ENCODE data around the gene EFCAB7. TPM values are rescaled to one million over a fixed set of nuclear protein-coding genes. Genes with fewer than 3 reads are reported as not detected.
"Not testable (repeated sequence)": the region's sequence is repeated elsewhere in the genome, so short reads cannot be mapped to it uniquely, and the experiment has no call there.

The EFCAB7 gene
- total and polyA plus RNA-seq, 7 experiments from 2014 or later: 3.7 to 13.5 (median 7.6) TPM

- H3K9me3 ChIP-seq (ENCODE audit: control insufficient read depth in 2 of 3, low read length in 3 of 3); H3K27me3 Mint-ChIP-seq; H3K27ac ChIP-seq (ENCODE audit: low read depth, low read length); H3K36me3 ChIP-seq (ENCODE audit: control insufficient read depth in 2 of 3, insufficient read depth in 3 of 3, low read length in 3 of 3); H3K27me3 ChIP-seq (ENCODE audit: control insufficient read depth in 2 of 2, insufficient read depth in 2 of 2, low read length in 2 of 2); H3K4me3 Mint-ChIP-seq; H3K27ac Mint-ChIP-seq; H3K4me3 ChIP-seq (ENCODE audit: low read length); ATAC-seq; POLR2A ChIA-PET; H3K4me1 ChIP-seq (ENCODE audit: control insufficient read depth in 2 of 2, insufficient read depth in 2 of 2, low read length in 2 of 2); H3K36me3 Mint-ChIP-seq; H3K4me1 Mint-ChIP-seq; H3K9me3 Mint-ChIP-seq; DNase-seq: not testable (repeated sequence)
- intact Hi-C loops (cut with micrococcal nuclease): loop anchor here in 1 of 2 donors (2.0 kb wide), 1 partner anchor 19 kb away; the partner anchor contains the start of gene PGM1
- CTCF ChIA-PET: interaction anchor here (1.9 kb wide), 1 partner anchor 673 kb away, joined by 7 read pairs; no protein-coding TSS in a partner anchor
Measured at GRCh38 chr1:63574203-63574796, 51.0 kb downstream of the EFCAB7 start.

DNA sequence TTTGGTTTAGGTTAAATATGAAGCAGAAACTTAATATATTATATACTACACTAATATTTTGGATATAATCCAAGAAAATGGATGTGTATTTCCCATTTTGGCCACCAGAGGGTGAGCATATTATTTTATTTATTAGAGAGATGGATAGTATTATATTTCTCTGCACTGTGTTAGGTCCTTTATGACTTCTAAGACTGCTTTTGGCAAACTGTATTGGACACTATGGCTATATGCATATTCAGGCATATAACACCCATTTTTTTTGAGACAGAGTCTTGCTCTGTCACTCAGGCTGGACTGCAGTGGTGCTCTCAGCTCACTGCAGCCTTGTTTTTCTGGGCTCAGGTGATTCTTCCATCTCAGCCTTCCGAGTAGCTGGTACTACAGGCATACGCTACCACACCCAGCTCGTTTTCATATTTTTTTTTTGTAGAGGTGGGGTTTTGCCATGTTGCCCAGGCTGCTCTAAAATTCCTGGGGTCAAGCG lies 52.1 kb downstream of the EFCAB7 start:
- Mint-ChIP-seq H3K9me3 (peaks cover 0 to 5% (median 0%) of the 10 kb centered on the region in 11 donors), H3K4me1 (no peaks in the 10 kb centered on the region), H3K36me3 (peaks cover 0 to 2% (median 0%) of the 10 kb centered on the region in 5 donors), H3K27me3 (no peaks in the 10 kb centered on the region), H3K27ac (no peak overlapping the region), H3K4me3 (no peak overlapping the region)
- H3K36me3 ChIP-seq (ENCODE audit: control insufficient read depth in 2 of 3, insufficient read depth in 3 of 3, low read length in 3 of 3): no peaks in the 10 kb centered on the region
- intact Hi-C loops (cut with micrococcal nuclease): loop anchor here (1.0 to 2.0 kb wide), 4 partner anchors 17 to 671 kb away; partner anchors contain the start of gene PGM1 (in 2 of the 2)
- H3K4me3 ChIP-seq (ENCODE audit: low read length): no peak overlapping the region
- H3K27me3 ChIP-seq (ENCODE audit: control insufficient read depth in 2 of 2, insufficient read depth in 2 of 2, low read length in 2 of 2): no peaks in the 10 kb centered on the region
- no peak overlapping the region for H3K27ac ChIP-seq (ENCODE audit: low read depth, low read length)
- CTCF ChIA-PET: interaction anchor here (0.6 to 1.5 kb wide), 6 partner anchors 16 to 1098 kb away, joined by 3 to 5 read pairs (median 4); no protein-coding TSS in a partner anchor
- H3K4me1 ChIP-seq (ENCODE audit: control insufficient read depth in 2 of 2, insufficient read depth in 2 of 2, low read length in 2 of 2): no peaks in the 10 kb centered on the region
- POLR2A ChIA-PET: no interaction called here
- ATAC-seq (peak; percentile 52), DNase-seq (peak in 6 of 9 donors; percentile 12 to 40 (median 24))
- H3K9me3 ChIP-seq (ENCODE audit: control insufficient read depth in 2 of 3, low read length in 3 of 3): no peaks in the 10 kb centered on the region

GRCh38 chr1:63586326-63586725 lies 63.0 kb downstream of the EFCAB7 start:
- ATAC-seq; H3K4me1 ChIP-seq (ENCODE audit: control insufficient read depth in 2 of 2, insufficient read depth in 2 of 2, low read length in 2 of 2); H3K27me3 Mint-ChIP-seq; POLR2A ChIA-PET; H3K27ac Mint-ChIP-seq; H3K9me3 ChIP-seq (ENCODE audit: control insufficient read depth in 2 of 3, low read length in 3 of 3); H3K36me3 ChIP-seq (ENCODE audit: control insufficient read depth in 2 of 3, insufficient read depth in 3 of 3, low read length in 3 of 3); H3K4me3 Mint-ChIP-seq; DNase-seq; H3K27ac ChIP-seq (ENCODE audit: low read depth, low read length); H3K4me3 ChIP-seq (ENCODE audit: low read length); H3K27me3 ChIP-seq (ENCODE audit: control insufficient read depth in 2 of 2, insufficient read depth in 2 of 2, low read length in 2 of 2); intact Hi-C loops (cut with micrococcal nuclease): not testable (repeated sequence)
- CTCF ChIA-PET: interaction anchor here (0.7 kb wide), 1 partner anchor 9 kb away, joined by 3 read pairs; no protein-coding TSS in a partner anchor
- Mint-ChIP-seq H3K4me1 (peaks cover 0 to 16% (median 7%) of the 10 kb centered on the region in 7 donors), H3K36me3 (peaks cover 0 to 52% (median 17%) of the 10 kb centered on the region in 5 donors), H3K9me3 (peaks cover 0 to 14% (median 0%) of the 10 kb centered on the region in 11 donors)

GRCh38 chr1:63590166-63590560 lies 66.8 kb downstream of the EFCAB7 start:
- intact Hi-C loops (cut with micrococcal nuclease): loop anchor here (5.0 to 10.0 kb wide), 6 partner anchors 808 to 1832 kb away; partner anchors contain the start of genes ATG4C (in 1 of the 2), LEPR (in 1 of the 2) and LEPROT (in 1 of the 2)
- H3K4me1 ChIP-seq (ENCODE audit: control insufficient read depth in 2 of 2, insufficient read depth in 2 of 2, low read length in 2 of 2): peaks cover 0 to 7% of the 10 kb centered on the region in 2 donors
- Mint-ChIP-seq H3K4me3 (no peak overlapping the region), H3K4me1 (peaks cover 9 to 31% (median 25%) of the 10 kb centered on the region in 7 donors), H3K9me3 (no peaks in the 10 kb centered on the region), H3K36me3 (peaks cover 0 to 24% (median 4%) of the 10 kb centered on the region in 5 donors), H3K27me3 (no peaks in the 10 kb centered on the region), H3K27ac (no peak overlapping the region)
- no peaks in the 10 kb centered on the region for H3K27me3 ChIP-seq (ENCODE audit: control insufficient read depth in 2 of 2, insufficient read depth in 2 of 2, low read length in 2 of 2)
- H3K9me3 ChIP-seq (ENCODE audit: control insufficient read depth in 2 of 3, low read length in 3 of 3): no peaks in the 10 kb centered on the region
- ATAC-seq: no peak
- POLR2A ChIA-PET: no interaction called here
- peaks cover 0 to 6% (median 0%) of the 10 kb centered on the region in 3 experiments for H3K36me3 ChIP-seq (ENCODE audit: control insufficient read depth in 2 of 3, insufficient read depth in 3 of 3, low read length in 3 of 3)
- CTCF ChIA-PET: no interaction called here
- no peak overlapping the region for H3K4me3 ChIP-seq (ENCODE audit: low read length)
- no peak overlapping the region for H3K27ac ChIP-seq (ENCODE audit: low read depth, low read length)
- DNase-seq: no peak

- H3K4me3 Mint-ChIP-seq: peak overlapping the region; percentile 92 to 99 (median 98)
- peak overlapping the region in 8 of 9 donors; percentile 94 to 99 (median 95) for H3K27ac Mint-ChIP-seq
- no peaks in the 10 kb centered on the region for H3K27me3 Mint-ChIP-seq
- H3K9me3 ChIP-seq (ENCODE audit: control insufficient read depth in 2 of 3, low read length in 3 of 3): no peaks in the 10 kb centered on the region
- peaks cover 21 to 51% (median 40%) of the 10 kb centered on the region in 7 donors for H3K4me1 Mint-ChIP-seq
- intact Hi-C loops (cut with micrococcal nuclease): loop anchor here (1.0 to 10.0 kb wide), 12 partner anchors 17 to 1830 kb away; partner anchors contain the start of genes ATG4C (in 2 of the 2), EFCAB7 (in 2 of the 2), ITGB3BP (in 2 of the 2) and LEPR (in 1 of the 2)
- H3K36me3 ChIP-seq (ENCODE audit: control insufficient read depth in 2 of 3, insufficient read depth in 3 of 3, low read length in 3 of 3): peaks cover 0 to 6% (median 0%) of the 10 kb centered on the region in 3 experiments
- DNase-seq: no peak
- ChIA-PET CTCF (interaction anchor here (0.6 kb wide), 1 partner anchor 1046 kb away, joined by 3 read pairs; no protein-coding TSS in a partner anchor), POLR2A (interaction anchor here (0.6 to 1.5 kb wide), 6 partner anchors 10 to 1157 kb away, joined by 3 to 5 read pairs (median 4); partner anchors contain the start of gene ALG6)
- peaks cover 0 to 7% of the 10 kb centered on the region in 2 donors for H3K4me1 ChIP-seq (ENCODE audit: control insufficient read depth in 2 of 2, insufficient read depth in 2 of 2, low read length in 2 of 2)
- H3K36me3 Mint-ChIP-seq: peaks cover 0 to 18% (median 0%) of the 10 kb centered on the region in 5 donors
- peak overlapping the region; percentile 90 for H3K27ac ChIP-seq (ENCODE audit: low read depth, low read length)
- no peaks in the 10 kb centered on the region for H3K9me3 Mint-ChIP-seq
- H3K27me3 ChIP-seq (ENCODE audit: control insufficient read depth in 2 of 2, insufficient read depth in 2 of 2, low read length in 2 of 2): no peaks in the 10 kb centered on the region
- peak overlapping the region; percentile 71 for H3K4me3 ChIP-seq (ENCODE audit: low read length)
- ATAC-seq: no peak
Measured at GRCh38 chr1:63592536-63593302, 69.4 kb downstream of the EFCAB7 start.

DNA sequence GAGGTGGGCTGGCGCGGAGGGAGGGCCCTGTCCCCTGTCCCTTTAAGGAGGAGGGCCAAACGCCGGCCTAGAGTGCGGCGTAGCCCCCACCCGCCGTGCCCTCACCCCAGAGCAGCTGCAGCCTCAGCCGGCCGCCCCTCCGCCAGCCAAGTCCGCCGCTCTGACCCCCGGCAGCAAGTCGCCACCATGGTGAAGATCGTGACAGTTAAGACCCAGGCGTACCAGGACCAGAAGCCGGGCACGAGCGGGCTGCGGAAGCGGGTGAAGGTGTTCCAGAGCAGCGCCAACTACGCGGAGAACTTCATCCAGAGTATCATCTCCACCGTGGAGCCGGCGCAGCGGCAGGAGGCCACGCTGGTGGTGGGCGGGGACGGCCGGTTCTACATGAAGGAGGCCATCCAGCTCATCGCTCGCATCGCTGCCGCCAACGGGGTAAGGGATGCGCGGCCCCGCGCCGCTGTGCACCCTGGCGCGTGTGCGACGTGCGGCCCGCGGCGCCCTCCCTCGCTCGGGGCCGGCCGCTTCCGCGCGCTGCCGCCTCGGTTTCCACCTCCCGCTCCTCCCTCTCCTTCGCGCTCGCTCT lies 70.1 kb downstream of the EFCAB7 start, which contains the start of gene PGM1:
Gene PGM1 (plus strand): TSS at position 109 of the 583 bp plus-strand sequence. CDS start 78 bp downstream, at position 187.
- intact Hi-C loops (cut with micrococcal nuclease): loop anchor here (1.0 to 10.0 kb wide), 12 partner anchors 18 to 1829 kb away; partner anchors contain the start of genes ATG4C (in 2 of the 2), EFCAB7 (in 2 of the 2), ITGB3BP (in 2 of the 2) and LEPR (in 1 of the 2)
- Mint-ChIP-seq H3K27me3 (no peaks in the 10 kb centered on the region), H3K9me3 (no peaks in the 10 kb centered on the region), H3K36me3 (peaks cover 0 to 16% (median 0%) of the 10 kb centered on the region in 5 donors), H3K27ac (peak within 1 kb of the TSS; percentile 95 to 99 (median 99)), H3K4me3 (peak within 1 kb of the TSS; percentile 96 to 99 (median 98)), H3K4me1 (peaks cover 21 to 49% (median 40%) of the 10 kb centered on the region in 7 donors)
- Histone ChIP-seq H3K36me3 (ENCODE audit: control insufficient read depth in 2 of 3, insufficient read depth in 3 of 3, low read length in 3 of 3) (peaks cover 0 to 6% (median 0%) of the 10 kb centered on the region in 3 experiments), H3K27me3 (ENCODE audit: control insufficient read depth in 2 of 2, insufficient read depth in 2 of 2, low read length in 2 of 2) (no peaks in the 10 kb centered on the region), H3K27ac (ENCODE audit: low read depth, low read length) (peak within 1 kb of the TSS; percentile 90), H3K4me1 (ENCODE audit: control insufficient read depth in 2 of 2, insufficient read depth in 2 of 2, low read length in 2 of 2) (peaks cover 0 to 7% of the 10 kb centered on the region in 2 donors), H3K9me3 (ENCODE audit: control insufficient read depth in 2 of 3, low read length in 3 of 3) (no peaks in the 10 kb centered on the region), H3K4me3 (ENCODE audit: low read length) (peak within 1 kb of the TSS; percentile 71)
- DNase-seq (peak; percentile 63 to 81 (median 76)), ATAC-seq (peak; percentile 91)
- CTCF ChIA-PET: interaction anchor here (0.6 kb wide), 1 partner anchor 1045 kb away, joined by 3 read pairs; no protein-coding TSS in a partner anchor
- POLR2A ChIA-PET: interaction anchor here (0.6 to 1.5 kb wide), 6 partner anchors 9 to 1158 kb away, joined by 3 to 5 read pairs (median 4); partner anchors contain the start of gene ALG6

All from naive thymus-derived CD4-positive, alpha-beta T cell (primary cell).